Embryonic facial prominence (tissue), 1 donor: ENCODE measurements around the gene CIAO2A.
"Not testable (repeated sequence)": the region's sequence is repeated elsewhere in the genome, so short reads cannot be mapped to it uniquely, and the experiment has no call there.

Experiments
- DNase-seq: peaks from one replicate; pipeline ENCODE4 v3.0.0-alpha.2; 2016; ENCODE audit errors: extremely low spot score

CIAO2A gene

GRCh38 chr15:64071931-64072765, 21.5 kb downstream of the CIAO2A start:
- no peak for DNase-seq

DNA sequence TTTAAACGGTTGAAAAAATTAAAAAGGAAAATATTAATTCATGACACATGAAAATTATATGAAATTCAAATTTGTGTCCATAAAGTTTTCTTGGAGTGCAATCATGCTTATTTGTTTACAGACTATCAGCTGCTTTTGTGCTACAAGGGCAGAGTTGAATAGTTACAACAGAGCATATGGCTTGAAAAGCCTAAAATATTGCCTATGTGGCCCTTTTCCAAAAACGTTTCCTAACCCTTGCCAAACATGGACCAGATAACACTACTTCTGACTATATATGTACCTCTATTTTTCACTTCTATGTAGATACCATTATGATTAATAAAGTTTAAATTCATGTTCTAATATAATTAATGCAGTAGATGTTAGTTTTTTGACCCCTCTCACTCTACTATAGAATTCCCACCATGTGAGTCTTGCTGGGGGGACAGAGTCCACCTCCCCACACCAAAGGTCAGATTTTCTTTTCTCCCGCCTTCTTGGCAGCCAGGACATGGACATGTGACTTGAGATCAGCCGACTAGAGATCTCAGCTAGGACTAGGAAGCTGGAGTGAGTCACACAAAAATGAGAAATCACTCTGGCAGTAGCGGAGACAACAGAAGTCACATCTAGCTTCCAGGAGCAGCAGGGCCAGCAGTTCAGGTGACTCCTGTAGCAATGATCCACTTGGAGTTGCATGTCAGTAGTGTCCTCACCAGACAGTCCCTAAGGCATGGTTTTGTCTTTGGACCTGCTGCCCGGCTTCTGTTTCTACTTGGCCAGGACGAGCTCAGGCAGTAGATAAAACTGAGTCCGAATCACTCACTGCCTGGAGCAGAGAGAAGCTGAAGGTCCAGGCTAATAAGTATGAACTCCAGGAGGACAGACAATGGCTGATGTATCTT, 22.4 kb downstream of the CIAO2A start:
- DNase-seq: no peak

DNA sequence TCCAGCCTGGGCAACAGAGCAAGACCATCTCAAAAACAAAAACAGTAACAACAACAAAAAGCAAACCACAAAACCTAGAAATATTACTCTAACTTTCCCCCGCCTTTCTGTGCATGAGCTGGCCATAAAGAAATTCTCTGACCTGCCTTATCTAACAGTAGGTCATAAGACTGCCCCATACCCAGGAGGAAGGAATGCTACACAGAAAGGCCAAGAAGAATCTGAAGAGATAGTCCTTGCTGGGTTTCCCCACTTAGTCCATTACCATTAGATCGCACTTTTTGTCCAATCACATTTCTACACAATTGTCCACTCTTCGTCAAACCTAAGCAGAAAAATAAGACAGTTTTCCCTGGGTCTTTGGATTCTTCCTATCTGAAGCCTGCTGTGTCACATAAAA, 23.5 kb downstream of the CIAO2A start:
- no peak for DNase-seq

DNA sequence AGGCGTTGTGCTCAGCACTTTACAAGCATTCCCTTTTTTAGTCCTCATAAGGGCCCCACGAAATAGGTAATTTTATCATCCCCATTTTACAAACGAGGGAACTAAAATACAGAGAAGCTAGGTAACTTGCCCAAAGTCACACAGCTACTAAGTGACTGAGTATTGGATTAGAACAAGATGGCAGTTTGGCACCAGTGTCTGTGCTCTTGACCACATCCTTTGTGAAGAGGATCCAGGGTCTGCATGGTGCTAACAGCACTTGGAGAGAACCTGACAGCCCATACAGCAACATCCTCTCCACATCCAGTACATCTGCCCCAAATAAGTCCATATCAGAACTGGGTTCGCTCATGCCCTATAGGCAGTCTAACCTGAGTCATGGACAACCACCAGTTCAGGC, 25.5 kb downstream of the CIAO2A start:
- DNase-seq: no peak

- DNase-seq: peak; percentile 20
Observed at GRCh38 chr15:64067564-64068030, 26.0 kb downstream of the CIAO2A start.

GRCh38 chr15:64066451-64066850, 27.2 kb downstream of the CIAO2A start:
- no peak for DNase-seq

- no peak for DNase-seq
Observed at GRCh38 chr15:64060716-64061115, 32.9 kb downstream of the CIAO2A start.

- not testable (repeated sequence) for DNase-seq
Observed at GRCh38 chr15:64059104-64059503, 34.5 kb downstream of the CIAO2A start.

DNA sequence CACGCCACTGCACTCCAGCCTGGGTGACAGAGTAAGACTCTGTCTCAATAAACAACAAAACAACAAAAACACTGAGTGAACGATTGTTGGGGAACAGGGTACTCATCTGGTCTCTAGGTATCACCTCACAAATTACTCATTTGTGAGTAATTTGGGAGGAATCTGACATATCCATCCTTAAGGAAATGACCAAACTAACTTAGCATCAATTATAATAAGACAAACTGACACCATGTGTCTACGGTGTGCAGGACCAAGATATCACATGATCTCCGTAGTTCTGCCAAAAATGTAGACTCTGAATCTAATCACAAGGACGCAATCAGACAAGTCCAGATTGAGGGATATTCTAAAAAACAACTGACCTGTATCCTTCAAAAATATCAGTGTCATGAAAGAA, 35.4 kb downstream of the CIAO2A start:
- no peak for DNase-seq

DNA sequence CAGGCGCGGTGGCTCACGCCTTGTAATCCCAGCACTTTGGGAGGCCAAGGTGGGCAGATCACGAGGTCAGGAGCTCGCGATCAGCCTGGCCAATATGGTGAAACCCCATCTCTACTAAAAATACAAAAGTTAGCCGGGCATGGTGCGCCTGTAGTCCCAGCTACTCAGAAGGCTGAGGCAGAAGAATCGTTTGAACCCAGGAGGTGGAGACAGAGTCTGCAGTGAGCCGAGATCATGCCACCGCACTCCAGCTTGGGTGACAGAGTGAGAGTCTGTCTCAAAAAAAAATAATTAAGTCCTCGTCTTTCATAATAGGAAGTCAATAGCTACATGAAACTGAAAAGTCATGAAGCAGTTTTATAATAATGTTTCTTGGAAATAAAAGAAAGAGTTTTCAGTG, 40.0 kb downstream of the CIAO2A start:
- not testable (repeated sequence) for DNase-seq

DNA sequence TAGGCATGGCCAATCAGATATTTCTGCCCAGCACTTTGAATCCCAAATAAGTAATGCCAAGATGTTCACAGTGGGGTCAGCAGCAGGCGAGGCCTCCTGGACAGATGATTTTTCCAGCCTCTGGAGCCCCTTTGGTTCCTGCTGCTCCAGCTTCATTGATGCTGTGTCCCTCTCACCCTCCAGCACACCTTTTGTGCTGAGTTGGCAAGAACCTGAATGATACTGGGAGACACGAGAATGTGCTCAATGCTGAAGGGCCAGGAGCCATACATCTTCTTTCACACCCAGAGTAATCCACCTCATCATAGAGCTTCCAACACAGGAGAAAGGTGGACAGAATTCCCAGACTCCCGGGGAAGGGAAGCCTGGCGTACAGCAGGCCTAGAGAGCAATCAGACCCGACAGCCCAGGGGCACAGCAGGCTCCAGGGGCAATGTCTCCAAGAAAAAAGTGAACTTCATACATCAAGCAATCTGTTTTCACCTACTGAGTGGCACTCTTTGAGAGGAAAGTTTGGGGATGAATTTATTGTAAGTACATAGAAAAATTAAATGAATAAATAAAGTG, 40.6 kb downstream of the CIAO2A start:
- DNase-seq: no peak

GRCh38 chr15:64051407-64052259, 42.0 kb downstream of the CIAO2A start:
- DNase-seq: no peak

- no peak for DNase-seq
Observed at GRCh38 chr15:64051093-64051402, 42.6 kb downstream of the CIAO2A start.

DNA sequence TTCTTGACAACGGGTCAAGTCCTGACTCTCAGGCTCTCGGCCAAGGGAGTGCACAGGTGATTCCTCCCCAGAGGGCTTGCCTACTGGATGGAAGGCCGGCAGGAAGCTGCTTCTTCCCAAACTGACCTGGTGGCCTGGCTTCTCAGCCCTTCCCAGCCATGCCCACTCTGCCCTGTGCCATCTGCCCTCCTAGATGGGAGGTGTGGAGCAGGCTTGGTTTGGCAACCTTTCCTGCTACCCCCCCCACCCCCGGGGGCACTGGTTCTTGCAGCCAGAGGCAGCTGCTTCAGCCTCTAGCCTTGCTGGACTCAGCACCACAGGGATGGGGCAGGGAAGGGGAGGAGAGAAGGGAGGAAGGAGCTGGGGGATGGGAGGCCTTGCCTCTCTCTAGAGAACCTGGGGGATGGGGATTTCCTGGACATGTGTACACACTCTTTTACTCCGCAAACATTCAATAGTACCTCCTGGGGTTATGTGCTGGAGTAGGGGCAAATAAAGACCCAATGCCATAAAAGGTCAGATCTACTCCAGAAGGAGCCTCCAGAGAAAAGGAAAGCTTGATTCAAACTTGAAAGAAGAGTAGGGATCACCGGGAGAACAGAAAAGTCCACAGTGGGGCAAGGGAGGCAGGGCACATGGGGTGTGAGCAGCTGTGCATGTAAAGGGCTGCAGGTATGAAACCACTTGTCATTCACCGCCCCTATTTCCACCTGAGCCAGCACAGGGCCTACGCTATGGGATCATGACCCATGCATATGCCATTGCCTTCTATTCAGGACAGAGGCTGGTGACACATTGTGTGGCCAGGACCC, 43.2 kb downstream of the CIAO2A start:
- DNase-seq: no peak

GRCh38 chr15:64048781-64049460, 44.7 kb downstream of the CIAO2A start:
- DNase-seq: no peak

DNA sequence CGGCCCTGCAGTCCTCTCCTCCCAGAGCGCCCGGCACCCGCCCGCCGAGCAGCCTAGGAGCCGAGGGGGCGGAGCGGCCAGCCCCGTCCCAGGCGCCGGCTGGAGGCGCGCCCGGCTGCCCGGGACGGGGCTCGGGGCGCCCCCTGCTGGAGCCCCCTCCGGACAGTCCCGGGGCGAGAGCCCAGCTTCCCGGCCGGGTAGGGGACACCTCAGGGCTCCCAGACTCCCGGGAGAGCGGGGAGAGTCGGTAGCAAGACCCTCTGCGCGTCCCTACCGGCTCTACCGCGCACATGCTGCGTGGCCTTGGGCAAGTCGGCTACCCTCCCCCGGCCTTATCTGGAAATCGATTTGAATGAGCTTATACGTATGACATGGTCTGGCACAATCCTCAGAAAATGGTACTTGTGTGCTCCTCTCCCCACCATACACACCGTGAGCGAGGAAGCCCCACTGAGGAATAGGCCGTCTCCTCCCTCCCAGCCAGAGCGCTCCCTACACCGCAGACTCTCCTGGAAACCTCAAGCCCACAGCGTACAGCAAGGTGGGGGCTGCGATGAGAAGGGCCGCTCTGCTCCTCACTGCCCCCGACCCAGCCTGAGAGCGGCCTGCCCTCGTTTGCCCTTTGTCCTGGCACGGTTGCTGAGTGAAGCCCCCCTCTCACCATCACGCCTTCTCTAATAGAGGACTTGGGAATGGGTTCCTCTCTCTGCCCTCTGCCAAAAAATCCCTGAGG, 47.1 kb downstream of the CIAO2A start, which contains the start of gene DAPK2:
Gene DAPK2 (minus strand): TSS at position 65 of the 733 bp plus-strand sequence. CDS start 6,224 bp downstream, outside the sequence.
- no peak for DNase-seq

DNA sequence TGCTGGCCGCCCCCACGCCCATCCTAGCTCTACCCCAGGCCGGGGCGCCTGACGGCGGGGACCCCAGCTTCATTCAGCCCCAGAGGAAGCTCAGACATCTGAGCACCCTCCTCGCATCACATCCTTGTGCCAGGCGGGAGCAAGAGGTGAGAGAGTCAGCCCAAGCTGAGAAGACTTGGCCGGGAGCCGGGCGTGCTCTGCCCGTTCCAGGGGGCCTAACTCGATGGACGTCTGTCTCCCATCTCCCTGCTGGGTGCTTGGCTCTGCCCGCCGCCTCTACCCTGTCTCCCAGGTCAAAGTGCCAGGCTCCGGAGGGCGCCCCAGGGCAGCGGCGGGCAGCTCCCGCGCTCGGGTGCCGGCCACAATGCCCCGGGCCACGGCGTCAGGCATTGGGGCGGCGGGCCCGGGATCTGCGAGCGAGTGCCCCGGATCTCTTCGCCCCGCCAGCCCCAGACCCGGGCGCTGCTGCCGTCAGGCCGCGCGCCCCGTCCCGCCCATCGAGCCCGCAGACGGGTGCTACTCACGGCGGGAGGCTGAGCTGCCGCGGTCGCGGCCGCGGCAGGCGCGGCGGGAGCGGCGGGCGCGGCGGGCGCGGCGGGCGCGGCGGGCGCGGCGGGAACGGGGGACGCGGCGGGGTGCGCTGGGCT, 47.7 kb downstream of the CIAO2A start:
- no peak for DNase-seq

- DNase-seq: no peak
Observed at GRCh38 chr15:64045101-64045435, 48.6 kb downstream of the CIAO2A start.
